H9 (cell line): ENCODE results near the gene IGF2R. TPM values are rescaled to one million over a fixed set of nuclear protein-coding genes. Genes with fewer than 3 reads are reported as not detected.

Source experiments
- DNase-seq: peaks from one replicate; pipeline ENCODE4 v3.0.0-alpha.2; 2017
- H2AFZ ChIP-seq: one replicate; pipeline ENCODE4 v1.6.1; 2013; ENCODE audit warnings: mild to moderate bottlenecking, low read length, control low read depth, moderate library complexity
- H2AK5ac ChIP-seq: 2 replicates; pipeline ENCODE4 v1.6.1; 2013; ENCODE audit warnings: low read length, control low read depth, mixed read lengths; ENCODE audit not compliant: insufficient read length
- H2BK120ac ChIP-seq: one replicate; pipeline ENCODE4 v1.6.1; 2013; ENCODE audit warnings: low read depth, mild to moderate bottlenecking, low read length, control low read depth, inconsistent platforms; ENCODE audit not compliant: poor library complexity, severe bottlenecking
- H2BK12ac ChIP-seq: 2 replicates; pipeline ENCODE4 v1.6.1; 2013; ENCODE audit warnings: low read length, control low read depth, mixed read lengths, low read depth; ENCODE audit not compliant: insufficient read length
- H2BK15ac ChIP-seq: 2 replicates; pipeline ENCODE4 v1.6.1; 2013; ENCODE audit warnings: low read depth, low read length, control low read depth
- H2BK20ac ChIP-seq: one replicate; pipeline ENCODE4 v1.6.1; 2013; ENCODE audit warnings: low read depth, mild to moderate bottlenecking, low read length, control low read depth, inconsistent platforms; ENCODE audit not compliant: poor library complexity, severe bottlenecking
- H2BK5ac ChIP-seq: 2 replicates; pipeline ENCODE4 v1.6.1; 2013; ENCODE audit warnings: low read length, control low read depth, mixed read lengths; ENCODE audit not compliant: insufficient read length
- H3K14ac ChIP-seq: 2 replicates; pipeline ENCODE4 v1.6.1; 2013; ENCODE audit warnings: low read length, control low read depth; ENCODE audit not compliant: insufficient read depth
- H3K18ac ChIP-seq: 2 replicates; pipeline ENCODE4 v1.6.1; 2013; ENCODE audit warnings: low read depth, mild to moderate bottlenecking, mixed read lengths, low read length, control low read depth; ENCODE audit not compliant: insufficient read length
- H3K23ac ChIP-seq: 2 replicates; pipeline ENCODE4 v1.6.1; 2013; ENCODE audit warnings: low read length, control low read depth, mixed read lengths, low read depth; ENCODE audit not compliant: insufficient read length
- H3K23me2 ChIP-seq: 2 replicates; pipeline ENCODE4 v1.6.1; 2013; ENCODE audit warnings: low read depth, mild to moderate bottlenecking, mixed read lengths, low read length, control low read depth; ENCODE audit not compliant: insufficient read length, poor library complexity, severe bottlenecking
- H3K27ac ChIP-seq: 2 replicates; pipeline ENCODE4 v1.5.1; 2013; ENCODE audit warnings: low read length, control low read depth, mixed read lengths, low read depth; ENCODE audit not compliant: insufficient read length
- H3K27me3 ChIP-seq: 2 replicates; pipeline ENCODE4 v1.6.1; 2013; ENCODE audit warnings: low read length, control low read depth, inconsistent platforms; ENCODE audit not compliant: insufficient read depth
- H3K4ac ChIP-seq: 2 replicates; pipeline ENCODE4 v1.6.1; 2013; ENCODE audit warnings: low read depth, mild to moderate bottlenecking, control low read depth, inconsistent platforms, low read length, moderate library complexity
- H3K4me1 ChIP-seq: 2 replicates; pipeline ENCODE4 v1.6.1; 2013; ENCODE audit warnings: low read length, control low read depth, inconsistent platforms; ENCODE audit not compliant: insufficient read depth
- H3K4me2 ChIP-seq: 2 replicates; pipeline ENCODE4 v1.6.1; 2013; ENCODE audit warnings: low read length, control low read depth, mixed read lengths; ENCODE audit not compliant: insufficient read length, insufficient read depth
- H3K56ac ChIP-seq: 2 replicates; pipeline ENCODE4 v1.6.1; 2013; ENCODE audit warnings: low read depth, mild to moderate bottlenecking, mixed read lengths, low read length, control low read depth; ENCODE audit not compliant: insufficient read length
- H3K79me1 ChIP-seq: 2 replicates; pipeline ENCODE4 v1.6.1; 2013; ENCODE audit warnings: low read depth, mild to moderate bottlenecking, moderate library complexity, low read length, control low read depth, inconsistent platforms; ENCODE audit not compliant: insufficient read depth, poor library complexity, severe bottlenecking
- H3K79me2 ChIP-seq: 2 replicates; pipeline ENCODE4 v1.6.1; 2013; ENCODE audit warnings: low read length, control low read depth, inconsistent platforms; ENCODE audit not compliant: insufficient read depth
- H3K9ac ChIP-seq: 2 replicates; pipeline ENCODE4 v1.6.1; 2013; ENCODE audit warnings: low read length, control low read depth, mixed read lengths; ENCODE audit not compliant: insufficient read length; ENCODE audit errors: extremely low read depth
- H3K9me3 ChIP-seq: one replicate; pipeline ENCODE4 v1.6.1; 2013; ENCODE audit warnings: low read depth, low read length, inconsistent platforms; ENCODE audit not compliant: control insufficient read depth
- H3T11ph ChIP-seq: one replicate; pipeline ENCODE4 v1.6.1; 2013; ENCODE audit warnings: mild to moderate bottlenecking, low read length, control low read depth, inconsistent platforms
- H4K20me1 ChIP-seq: one replicate; pipeline ENCODE4 v1.6.1; 2013; ENCODE audit not compliant: control insufficient read depth, insufficient read length, insufficient read depth
- H4K5ac ChIP-seq: 2 replicates; pipeline ENCODE4 v1.6.1; 2013; ENCODE audit warnings: low read depth, mild to moderate bottlenecking, mixed read lengths, low read length, control low read depth; ENCODE audit not compliant: insufficient read length
- H4K8ac ChIP-seq: replicated peaks from 2 replicates; pipeline ENCODE4 v1.6.1; 2013; ENCODE audit warnings: low read length, control low read depth, mixed read lengths, low read depth; ENCODE audit not compliant: insufficient read length
- H4K91ac ChIP-seq: 2 replicates; pipeline ENCODE4 v1.6.1; 2013; ENCODE audit warnings: low read depth, mild to moderate bottlenecking, moderate library complexity, mixed read lengths, low read length, control low read depth; ENCODE audit not compliant: insufficient read length
- H3K27ac Mint-ChIP-seq, 3 experiments: 2 replicates in 2 of 3; 3 replicates in 1 of 3; pipeline ENCODE4 v1.8.0; 2020 to 2021; ENCODE audit warnings: mixed read lengths in 3 of 3, mild to moderate bottlenecking in 1 of 3, moderate library complexity in 1 of 3
- H3K27me3 Mint-ChIP-seq: 2 replicates; pipeline ENCODE4 v1.8.0; 2021; ENCODE audit warnings: low read depth, mild to moderate bottlenecking, moderate library complexity, mixed read lengths
- H3K36me3 Mint-ChIP-seq, 3 experiments: 2 replicates in 2 of 3; 3 replicates in 1 of 3; pipeline ENCODE4 v1.8.0; 2020 to 2021; ENCODE audit warnings: low read depth in 3 of 3, mixed read lengths in 3 of 3; ENCODE audit not compliant: insufficient read depth in 1 of 3
- H3K4me1 Mint-ChIP-seq, 2 experiments: 2 replicates each; pipeline ENCODE4 v1.8.0; 2020; ENCODE audit warnings: mixed read lengths in 2 of 2
- H3K4me3 Mint-ChIP-seq, 2 experiments: 2 replicates in 1 of 2; 3 replicates in 1 of 2; pipeline ENCODE4 v1.8.0; 2020 to 2021; ENCODE audit warnings: mild to moderate bottlenecking in 2 of 2, mixed read lengths in 2 of 2, moderate library complexity in 1 of 2
- H3K9me3 Mint-ChIP-seq, 2 experiments: 2 replicates in 1 of 2; 3 replicates in 1 of 2; pipeline ENCODE4 v1.8.0; 2020; ENCODE audit warnings: mild to moderate bottlenecking in 2 of 2, mixed read lengths in 2 of 2, moderate library complexity in 1 of 2
- CTCF ChIP-seq: fragments of 200-600 bp; sonication (generic); conservative IDR thresholded peaks from 3 replicates; pipeline ENCODE4 v1.8.0; 2021; ENCODE audit warnings: antibody characterized with exemption, mild to moderate bottlenecking
- WGBS: extraction: QIAGEN DNeasy Blood & Tissue Kit; methylation state at CpG from one replicate; pipeline ENCODE4 v1.1.7; 2013; ENCODE audit warnings: missing lambda C conversion rate, low lambda C conversion rate, mixed read lengths; ENCODE audit not compliant: insufficient read length; ENCODE audit errors: extremely low coverage; 5-methylcytosine and 5-hydroxymethylcytosine counted together
- total RNA-seq: library from RNA; stranded (reverse); gene quantifications from 2 replicates; pipeline ENCODE4 v1.2.1, GENCODE V29; 2021

Gene IGF2R
- total RNA-seq, 1 experiment from 2014 or later: 66.7 TPM

GRCh38 chr6:159964046-159964445 is 4.8 kb upstream of the IGF2R start:
- peaks cover 3% of the 10 kb centered on the region for H3K23me2 ChIP-seq
- Mint-ChIP-seq H3K27ac (no peak overlapping the region), H3K9me3 (no peaks in the 10 kb centered on the region), H3K36me3 (no peaks in the 10 kb centered on the region; a peak in 1 of 7 replicates), H3K4me1 (peaks cover 6% of the 10 kb centered on the region in 2 experiments; a peak in 2 of 4 replicates), H3K4me3 (no peak overlapping the region), H3K27me3 (peaks cover 62% of the 10 kb centered on the region)
- no peak overlapping the region for H2BK5ac ChIP-seq
- no peak overlapping the region for H2BK20ac ChIP-seq
- H2AFZ ChIP-seq: no peak overlapping the region
- H3K27me3 ChIP-seq: no peaks in the 10 kb centered on the region; the same call in 1 of the 2 replicates
- no peak for TF ChIP-seq CTCF
- no peaks in the 10 kb centered on the region for H3K79me2 ChIP-seq
- no peaks in the 10 kb centered on the region for H3K9me3 ChIP-seq
- H3T11ph ChIP-seq: no peak overlapping the region
- H3K4me1 ChIP-seq: no peaks in the 10 kb centered on the region
- no peak overlapping the region for H3K4ac ChIP-seq
- no peak overlapping the region for H4K91ac ChIP-seq
- H4K8ac ChIP-seq: no peak overlapping the region
- no peak overlapping the region for H2BK15ac ChIP-seq
- H2BK12ac ChIP-seq: no peak overlapping the region
- H3K14ac ChIP-seq: no peak overlapping the region
- H3K56ac ChIP-seq: no peak overlapping the region
- DNase-seq: no peak
- no peak overlapping the region for H2AK5ac ChIP-seq
- no peak overlapping the region for H3K18ac ChIP-seq
- H3K27ac ChIP-seq: no peak overlapping the region
- no peaks in the 10 kb centered on the region for H4K20me1 ChIP-seq
- no CpG with 5 or more reads among the region's 2 CpGs for WGBS
- no peak overlapping the region for H4K5ac ChIP-seq
- no peaks in the 10 kb centered on the region for H3K79me1 ChIP-seq
- H3K4me2 ChIP-seq: no peak overlapping the region
- no peak overlapping the region for H3K9ac ChIP-seq
- no peak overlapping the region for H3K23ac ChIP-seq
- H2BK120ac ChIP-seq: no peak overlapping the region
